CD4-positive, alpha-beta memory T cell (primary cell): ENCODE data around the gene OSM. TPM values are rescaled to one million over a fixed set of nuclear protein-coding genes. Genes with fewer than 3 reads are reported as not detected.
"Not testable (repeated sequence)": the region's sequence is repeated elsewhere in the genome, so short reads cannot be mapped to it uniquely, and the experiment has no call there.

Source experiments
- CTCF ChIA-PET: fragments of 350-600 bp; sonication (Branson Sonifier 250); formaldehyde crosslinking; loops from one replicate; lab custom pipeline; 2021; ENCODE audit warnings: inconsistent platforms; ENCODE audit not compliant: partially characterized antibody; lab: Charles Lee
- POLR2A ChIA-PET: fragments of 350-600 bp; sonication (Branson Sonifier 250); formaldehyde crosslinking; loops from one replicate; lab custom pipeline; 2021; ENCODE audit not compliant: partially characterized antibody; lab: Charles Lee
- DNase-seq, 5 donors: peaks; one replicate each; pipeline versions ENCODE4 v3.0.0 to v3.0.0-alpha.2; 2020 to 2022; ENCODE audit warnings: mixed read lengths in 1 of 5
- H3K27ac ChIP-seq: one replicate; pipeline ENCODE4 v1.7.0; 2013; ENCODE audit warnings: low read depth, low read length
- H3K27me3 ChIP-seq: 2 replicates; pipeline ENCODE4 v1.7.0; 2013; ENCODE audit warnings: mild to moderate bottlenecking, low read length, moderate library complexity; ENCODE audit not compliant: insufficient read depth
- H3K36me3 ChIP-seq: 2 replicates; pipeline ENCODE4 v1.7.0; 2013; ENCODE audit warnings: mild to moderate bottlenecking, low read length, moderate library complexity; ENCODE audit not compliant: insufficient read depth
- H3K4me1 ChIP-seq: 2 replicates; pipeline ENCODE4 v1.7.0; 2013; ENCODE audit warnings: mild to moderate bottlenecking, low read length, moderate library complexity; ENCODE audit not compliant: insufficient read depth
- H3K4me3 ChIP-seq, 2 donors: one replicate each; pipeline ENCODE4 v1.7.0; 2013; ENCODE audit warnings: low read length in 2 of 2, mild to moderate bottlenecking in 1 of 2
- H3K9me3 ChIP-seq, 2 donors: one replicate each; pipeline ENCODE4 v1.7.0; 2013; ENCODE audit warnings: low read length in 2 of 2, control low read depth in 1 of 2; ENCODE audit not compliant: control insufficient read depth in 1 of 2
- H3K27ac Mint-ChIP-seq, 7 donors: one replicate each; pipeline ENCODE4 v1.8.0; 2020 to 2021; ENCODE audit warnings: mixed read lengths in 7 of 7, mild to moderate bottlenecking in 6 of 7, inconsistent platforms in 3 of 7, moderate library complexity in 3 of 7
- H3K27me3 Mint-ChIP-seq, 2 donors: one replicate each; pipeline ENCODE4 v1.8.0; 2020 to 2021; ENCODE audit warnings: mixed read lengths in 2 of 2
- H3K36me3 Mint-ChIP-seq, 2 donors: one replicate each; pipeline ENCODE4 v1.8.0; 2020 to 2021; ENCODE audit warnings: mixed read lengths in 2 of 2, inconsistent platforms in 1 of 2, mild to moderate bottlenecking in 1 of 2
- H3K4me1 Mint-ChIP-seq, 4 donors: one replicate each; pipeline ENCODE4 v1.8.0; 2020 to 2021; ENCODE audit warnings: mixed read lengths in 4 of 4, mild to moderate bottlenecking in 1 of 4
- H3K4me3 Mint-ChIP-seq, 8 donors: one replicate each; pipeline ENCODE4 v1.8.0; 2020 to 2021; ENCODE audit warnings: mixed read lengths in 8 of 8, mild to moderate bottlenecking in 7 of 8, moderate library complexity in 6 of 8, inconsistent platforms in 3 of 8
- H3K9me3 Mint-ChIP-seq, 8 donors: one replicate each; pipeline ENCODE4 v1.8.0; 2020 to 2021; ENCODE audit warnings: mixed read lengths in 8 of 8, mild to moderate bottlenecking in 5 of 8, inconsistent platforms in 3 of 8, moderate library complexity in 1 of 8
- intact Hi-C: fragments of 100-400 bp; cut with micrococcal nuclease; formaldehyde crosslinking; loops from one replicate; pipeline ENCODE4 v1.15.1; 2023
- polyA plus RNA-seq, 2 donors: library from polyadenylated mRNA; unstranded; fragments of 300-500 nt; fragmentation: Illumina TruSeq; gene quantifications; one replicate each; pipeline ENCODE4 v1.2.3, GENCODE V29; 2021
- total RNA-seq, 2 experiments: library from RNA; stranded (reverse); gene quantifications; one replicate each; pipeline ENCODE4 v1.2.3, GENCODE V29; 2021

OSM gene
- total and polyA plus RNA-seq, 4 experiments from 2014 or later: 1.1 to 103 (median 12.7) TPM

GRCh38 chr22:30219668-30220278 is 46.9 kb downstream of the OSM start:
- POLR2A ChIA-PET: interaction anchor here (0.5 to 3.2 kb wide), 2 partner anchors 28 to 1100 kb away, joined by 3 to 9 read pairs; no protein-coding TSS in a partner anchor
- Histone ChIP-seq H3K4me3 (no peak overlapping the region), H3K27me3 (no peaks in the 10 kb centered on the region), H3K4me1 (peaks cover 57% of the 10 kb centered on the region), H3K36me3 (no peaks in the 10 kb centered on the region), H3K9me3 (no peaks in the 10 kb centered on the region), H3K27ac (no peak overlapping the region)
- no peak for DNase-seq
- intact Hi-C loops: no loop called here
- H3K4me1 Mint-ChIP-seq: peaks cover 42 to 62% (median 51%) of the 10 kb centered on the region in 4 donors
- CTCF ChIA-PET: interaction anchor here (0.7 to 1.6 kb wide), 3 partner anchors 18 to 114 kb away, joined by 3 to 4 read pairs (median 4); no protein-coding TSS in a partner anchor
- peak overlapping the region in 7 of 8 donors; percentile 8 to 85 (median 77) for H3K4me3 Mint-ChIP-seq
- H3K36me3 Mint-ChIP-seq: no peaks in the 10 kb centered on the region
- H3K27me3 Mint-ChIP-seq: no peaks in the 10 kb centered on the region
- peak overlapping the region; percentile 56 to 95 (median 90) for H3K27ac Mint-ChIP-seq
- no peaks in the 10 kb centered on the region for H3K9me3 Mint-ChIP-seq

GRCh38 chr22:30219049-30219654 is 47.5 kb downstream of the OSM start:
- DNase-seq: no peak

DNA sequence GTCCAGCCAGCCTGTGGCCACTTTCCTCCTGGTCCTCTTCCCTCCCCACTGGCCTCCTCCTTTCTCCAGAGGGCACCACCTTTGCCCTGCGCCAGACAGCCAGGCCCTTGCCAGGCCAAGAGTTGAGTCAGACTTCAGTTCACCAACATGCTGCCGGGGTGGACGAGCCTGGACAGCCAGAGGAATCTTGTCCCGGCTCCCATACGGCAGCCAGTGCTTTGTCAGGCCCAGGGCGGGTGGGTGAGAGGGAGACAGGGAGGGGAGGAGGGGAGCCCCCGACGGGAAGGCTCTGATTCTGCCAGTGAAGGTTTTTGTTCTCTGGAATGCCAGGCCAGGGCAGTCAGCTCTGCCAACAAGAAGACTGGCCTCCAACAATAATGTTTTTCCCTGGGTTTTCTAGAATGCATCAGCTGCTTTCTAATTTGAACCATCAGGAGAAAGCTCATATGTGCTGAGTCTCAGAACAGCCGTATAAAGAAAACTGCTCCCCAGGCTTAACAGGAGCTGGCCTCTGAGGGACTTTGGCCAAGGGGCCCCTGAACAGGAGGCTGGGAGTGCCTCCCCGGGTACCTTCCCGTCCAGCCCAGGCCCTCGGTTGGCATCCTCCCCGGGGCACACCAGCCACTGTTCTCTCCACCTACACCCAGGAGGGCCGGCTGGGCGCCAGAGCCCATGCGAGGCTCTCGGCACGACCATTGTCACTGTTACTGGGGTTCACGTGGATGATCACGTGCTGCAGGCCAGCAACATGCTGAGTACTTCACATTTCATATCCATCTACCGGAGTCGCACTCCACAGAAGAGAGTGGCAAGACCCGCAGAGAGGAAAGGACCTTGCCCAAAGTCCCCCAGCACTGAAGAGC is 48.7 kb downstream of the OSM start:
- Histone ChIP-seq H3K4me1 (peaks cover 41% of the 10 kb centered on the region), H3K36me3 (no peaks in the 10 kb centered on the region), H3K27ac (no peak overlapping the region), H3K9me3 (no peaks in the 10 kb centered on the region), H3K27me3 (no peaks in the 10 kb centered on the region), H3K4me3 (no peak overlapping the region)
- intact Hi-C loops: no loop called here
- no peaks in the 10 kb centered on the region for H3K36me3 Mint-ChIP-seq
- no peak for DNase-seq
- H3K9me3 Mint-ChIP-seq: no peaks in the 10 kb centered on the region
- H3K27ac Mint-ChIP-seq: peak overlapping the region in 2 of 7 donors; percentile 56 to 75
- H3K4me3 Mint-ChIP-seq: no peak overlapping the region
- ChIA-PET CTCF (interaction anchor here (0.8 kb wide), 1 partner anchor 39 kb away, joined by 3 read pairs; no protein-coding TSS in a partner anchor), POLR2A (no interaction called here)
- peaks cover 36 to 57% (median 48%) of the 10 kb centered on the region in 4 donors for H3K4me1 Mint-ChIP-seq
- no peaks in the 10 kb centered on the region for H3K27me3 Mint-ChIP-seq

More at GRCh38 chr22:30219049-30219654, 47.5 kb downstream of the OSM start:
- Mint-ChIP-seq H3K36me3 (no peaks in the 10 kb centered on the region), H3K4me1 (peaks cover 39 to 61% (median 51%) of the 10 kb centered on the region in 4 donors), H3K27ac (peak overlapping the region in 2 of 7 donors; percentile 56 to 94), H3K27me3 (no peaks in the 10 kb centered on the region), H3K9me3 (no peaks in the 10 kb centered on the region), H3K4me3 (peak overlapping the region in 1 of 8 donors; percentile 3)
- ChIA-PET POLR2A (no interaction called here), CTCF (no interaction called here)
- Histone ChIP-seq H3K36me3 (no peaks in the 10 kb centered on the region), H3K27ac (no peak overlapping the region), H3K9me3 (no peaks in the 10 kb centered on the region), H3K4me3 (no peak overlapping the region), H3K4me1 (peaks cover 51% of the 10 kb centered on the region), H3K27me3 (no peaks in the 10 kb centered on the region)
- intact Hi-C loops: no loop called here

DNA sequence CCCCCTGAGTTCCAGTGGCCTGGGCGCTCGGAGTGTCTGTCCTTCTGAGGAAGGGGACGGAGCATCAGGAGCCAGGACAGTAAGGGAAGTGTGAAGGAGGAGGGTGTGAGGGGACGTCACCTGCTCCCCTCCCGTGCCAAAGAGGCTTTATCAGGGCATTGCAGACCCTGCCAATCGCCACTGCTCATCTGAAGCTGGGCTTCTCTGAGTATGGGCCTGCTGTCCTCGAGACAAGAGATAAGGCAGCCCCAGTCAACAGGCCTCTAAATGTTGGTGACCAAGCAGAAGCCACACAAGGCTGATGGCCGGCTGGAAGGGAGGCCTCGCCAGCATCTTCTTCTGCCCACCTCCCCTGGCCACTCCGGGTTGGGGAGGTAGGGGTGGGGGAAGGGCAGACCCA is 49.9 kb downstream of the OSM start:
- H3K9me3 Mint-ChIP-seq: no peaks in the 10 kb centered on the region
- no peaks in the 10 kb centered on the region for H3K27me3 ChIP-seq
- H3K27ac ChIP-seq: no peak overlapping the region
- ChIA-PET POLR2A (no interaction called here), CTCF (no interaction called here)
- peaks cover 30% of the 10 kb centered on the region for H3K4me1 ChIP-seq
- H3K27ac Mint-ChIP-seq: peak overlapping the region in 1 of 7 donors; percentile 29
- DNase-seq: no peak
- no peaks in the 10 kb centered on the region for H3K27me3 Mint-ChIP-seq
- H3K4me3 Mint-ChIP-seq: no peak overlapping the region
- no peaks in the 10 kb centered on the region for H3K9me3 ChIP-seq
- H3K36me3 ChIP-seq: no peaks in the 10 kb centered on the region
- H3K4me3 ChIP-seq: no peak overlapping the region
- H3K36me3 Mint-ChIP-seq: no peaks in the 10 kb centered on the region
- peaks cover 35 to 47% (median 41%) of the 10 kb centered on the region in 4 donors for H3K4me1 Mint-ChIP-seq
- intact Hi-C loops: no loop called here

- H3K4me3 ChIP-seq, CTCF ChIA-PET, POLR2A ChIA-PET, intact Hi-C loops, H3K27me3 Mint-ChIP-seq, H3K36me3 ChIP-seq, H3K27ac Mint-ChIP-seq, H3K36me3 Mint-ChIP-seq, H3K4me3 Mint-ChIP-seq, H3K27ac ChIP-seq, DNase-seq, H3K9me3 Mint-ChIP-seq, H3K27me3 ChIP-seq, H3K9me3 ChIP-seq: not testable (repeated sequence)
- peaks cover 31 to 43% (median 37%) of the 10 kb centered on the region in 4 donors for H3K4me1 Mint-ChIP-seq
- H3K4me1 ChIP-seq: peaks cover 26% of the 10 kb centered on the region
These were observed 50.4 kb downstream of the OSM start for GRCh38 chr22:30216272-30216671.

DNA sequence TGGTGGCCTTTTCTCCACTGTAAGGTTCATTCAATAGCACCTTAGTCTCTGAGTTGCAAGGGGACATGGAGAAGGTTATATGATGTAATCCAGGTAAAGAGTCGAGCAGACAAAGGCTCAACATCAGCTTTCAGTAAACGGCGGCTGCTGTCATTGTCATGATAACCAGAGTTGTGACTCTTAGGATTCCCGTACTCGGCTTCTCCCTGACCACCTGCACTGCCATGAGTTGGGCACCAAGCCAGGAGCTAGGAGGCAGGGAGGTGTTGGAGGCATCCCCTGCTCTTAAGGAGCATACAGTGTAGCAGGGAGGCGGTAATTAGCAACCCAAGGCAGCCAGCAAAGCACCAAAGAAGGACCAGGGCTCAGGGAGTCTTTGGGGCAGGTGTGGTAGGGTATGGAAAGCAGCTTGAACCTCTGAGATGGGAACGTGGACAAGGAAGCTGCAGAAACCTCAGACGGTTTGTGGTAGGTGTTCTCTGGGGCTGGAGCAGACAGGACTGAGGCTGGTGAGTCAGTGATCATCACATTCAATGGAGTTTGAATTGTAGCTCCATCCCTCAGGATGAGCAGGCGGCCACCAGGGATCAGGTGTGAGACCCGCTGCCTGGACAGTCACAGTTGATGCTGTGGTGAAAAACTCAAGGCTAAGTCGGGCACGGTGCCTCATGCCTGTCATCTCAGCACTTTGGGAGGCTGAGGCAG is 51.8 kb downstream of the OSM start:
- no peak overlapping the region for H3K4me3 Mint-ChIP-seq
- H3K4me3 ChIP-seq: no peak overlapping the region
- DNase-seq: no peak
- no peak overlapping the region for H3K27ac ChIP-seq
- ChIA-PET POLR2A (interaction anchor here (0.6 kb wide), 1 partner anchor 332 kb away, joined by 5 read pairs; the partner anchor contains the start of gene MTMR3), CTCF (no interaction called here)
- H3K27me3 Mint-ChIP-seq: no peaks in the 10 kb centered on the region
- H3K9me3 ChIP-seq: no peaks in the 10 kb centered on the region
- H3K27me3 ChIP-seq: no peaks in the 10 kb centered on the region
- H3K36me3 Mint-ChIP-seq: no peaks in the 10 kb centered on the region
- H3K9me3 Mint-ChIP-seq: no peaks in the 10 kb centered on the region
- no peak overlapping the region for H3K27ac Mint-ChIP-seq
- no peaks in the 10 kb centered on the region for H3K36me3 ChIP-seq
- intact Hi-C loops: no loop called here
- H3K4me1 Mint-ChIP-seq: peaks cover 17 to 29% (median 23%) of the 10 kb centered on the region in 4 donors
- peaks cover 11% of the 10 kb centered on the region for H3K4me1 ChIP-seq
